Testis (tissue), 2 donors: Measurements from ENCODE around the gene TRAPPC12.
"Not testable (repeated sequence)": the region's sequence is repeated elsewhere in the genome, so short reads cannot be mapped to it uniquely, and the experiment has no call there.

ENCODE experiments used
- CTCF ChIP-seq, 3 experiments: fragments of 450-650 bp in 2 of 3; fragments of 200-600 bp in 1 of 3; sonication (generic) in 1 of 3; IDR thresholded peaks; one replicate each; pipeline ENCODE4 v1.5.1; 2016 to 2019; ENCODE audit warnings: antibody characterized with exemption in 3 of 3, mild to moderate bottlenecking in 2 of 3, moderate library complexity in 1 of 3
- POLR2A ChIP-seq: fragments of 450-650 bp; IDR thresholded peaks from one replicate; pipeline ENCODE4 v1.6.1; 2017; ENCODE audit warnings: antibody characterized with exemption, mild to moderate bottlenecking, moderate library complexity

- TF ChIP-seq CTCF (IDR thresholded peaks at IDR 0.05); POLR2A: not testable (repeated sequence)
Observed at GRCh38 chr2:3369340-3370181, 9.9 kb upstream of the TRAPPC12 start.
